ENCODE measurements around the gene CBX1. TPM values are rescaled to one million over a fixed set of nuclear protein-coding genes. Genes with fewer than 3 reads are reported as not detected.
"Not testable (repeated sequence)": the region's sequence is repeated elsewhere in the genome, so short reads cannot be mapped to it uniquely, and the experiment has no call there.

The CBX1 gene
- total RNA-seq, 6 donors from 2014 or later: 12.6 to 38.8 (median 28.0) TPM

GRCh38 chr17:48037838-48038323 lies 63.4 kb downstream of the CBX1 start:
- ATAC-seq (ENCODE audit: low FRiP score in 2 of 2): peak in 1 of 2 donors; percentile 33

GRCh38 chr17:48037036-48037837 lies 64.0 kb downstream of the CBX1 start, which contains the start of gene COPZ2:
COPZ2 (minus strand) TSS chr17:48037797; CDS start chr17:48037777, 20 bp downstream.
- Histone ChIP-seq H3K4me3 (peak within 1 kb of the TSS; percentile 39 to 76 (median 64)), H3K27me3 (peaks cover 0 to 3% (median 0%) of the 10 kb centered on the region in 4 donors), H3K4me1 (peaks cover 3 to 12% (median 8%) of the 10 kb centered on the region in 4 donors), H3K27ac (peak within 1 kb of the TSS in 3 of 4 donors; percentile 40 to 84 (median 54)), H3K9me3 (no peaks in the 10 kb centered on the region), H3K36me3 (peaks cover 0 to 3% (median 0%) of the 10 kb centered on the region in 4 donors)
- DNase-seq: peak; percentile 74 to 91
- WGBS, 2 donors: 0% methylated on average over 31 of the region's 73 CpGs; no CpG with 5 or more reads in 1 of the 2 donors
- TF ChIP-seq CTCF (IDR thresholded peaks at IDR 0.05) (peak; percentile 59 to 76 (median 70)), POLR2AphosphoS5 (IDR thresholded peaks at IDR 0.05) (peak in 1 of 2 donors; percentile 30), EP300 (IDR thresholded peaks at IDR 0.05) (no peak), POLR2A (IDR thresholded peaks at IDR 0.05) (no peak)
- ATAC-seq (ENCODE audit: low FRiP score in 2 of 2): peak; percentile 85 to 87

More at GRCh38 chr17:48037838-48038323, 63.4 kb downstream of the CBX1 start:
- Histone ChIP-seq H3K4me3 (peak overlapping the region in 3 of 4 donors; percentile 63 to 76 (median 66)), H3K27ac (peak overlapping the region in 1 of 4 donors; percentile 42), H3K9me3 (no peaks in the 10 kb centered on the region), H3K27me3 (peaks cover 0 to 3% (median 0%) of the 10 kb centered on the region in 4 donors), H3K36me3 (no peaks in the 10 kb centered on the region), H3K4me1 (peaks cover 3 to 12% (median 8%) of the 10 kb centered on the region in 4 donors)
- WGBS, 2 donors: 25 to 28% methylated on average over 7 of the region's 19 CpGs
- no peak for TF ChIP-seq CTCF (IDR thresholded peaks at IDR 0.05)
- TF ChIP-seq POLR2AphosphoS5 (IDR thresholded peaks at IDR 0.05): no peak
- no peak for TF ChIP-seq EP300 (IDR thresholded peaks at IDR 0.05)
- no peak for TF ChIP-seq POLR2A (IDR thresholded peaks at IDR 0.05)
- DNase-seq: no peak

GRCh38 chr17:48036693-48037035 lies 64.6 kb downstream of the CBX1 start:
- DNase-seq (no peak), ATAC-seq (ENCODE audit: low FRiP score in 2 of 2) (peak in 1 of 2 donors; percentile 11)
- peak overlapping the region in 3 of 4 donors; percentile 40 to 84 (median 54) for H3K27ac ChIP-seq
- H3K36me3 ChIP-seq: peaks cover 0 to 4% (median 0%) of the 10 kb centered on the region in 4 donors
- peak overlapping the region in 3 of 4 donors; percentile 63 to 76 (median 66) for H3K4me3 ChIP-seq
- peaks cover 3 to 12% (median 8%) of the 10 kb centered on the region in 4 donors for H3K4me1 ChIP-seq
- TF ChIP-seq EP300 (IDR thresholded peaks at IDR 0.05) (no peak), POLR2A (IDR thresholded peaks at IDR 0.05) (no peak), POLR2AphosphoS5 (IDR thresholded peaks at IDR 0.05) (no peak)
- no peaks in the 10 kb centered on the region for H3K9me3 ChIP-seq
- H3K27me3 ChIP-seq: peaks cover 0 to 3% (median 0%) of the 10 kb centered on the region in 4 donors
- WGBS, 2 donors: 70 to 74% methylated on average over 6 of the region's 6 CpGs

- 90 to 95% methylated on average over 12 of the region's 12 CpGs for WGBS, 2 donors
- not testable (repeated sequence) for H3K36me3 ChIP-seq
These were observed 66.5 kb downstream of the CBX1 start for GRCh38 chr17:48034734-48035133.

GRCh38 chr17:48031966-48032365 lies 69.3 kb downstream of the CBX1 start:
- 85 to 91% methylated on average over 6 of the region's 6 CpGs for WGBS, 2 donors
- H3K27ac ChIP-seq: no peak overlapping the region
- TF ChIP-seq CTCF (IDR thresholded peaks at IDR 0.05): no peak
- TF ChIP-seq POLR2AphosphoS5 (IDR thresholded peaks at IDR 0.05): no peak
- no peak for TF ChIP-seq POLR2A (IDR thresholded peaks at IDR 0.05)
- TF ChIP-seq EP300 (IDR thresholded peaks at IDR 0.05): no peak
- H3K9me3 ChIP-seq: no peaks in the 10 kb centered on the region
- ATAC-seq (ENCODE audit: low FRiP score in 2 of 2) (no peak), DNase-seq (no peak)
- peaks cover 0 to 4% (median 0%) of the 10 kb centered on the region in 4 donors for H3K36me3 ChIP-seq
- peaks cover 0 to 10% (median 3%) of the 10 kb centered on the region in 4 donors for H3K4me1 ChIP-seq
- H3K4me3 ChIP-seq: no peak overlapping the region
- H3K27me3 ChIP-seq: no peaks in the 10 kb centered on the region

More at GRCh38 chr17:48034734-48035133, 66.5 kb downstream of the CBX1 start:
- not testable (repeated sequence) for DNase-seq; H3K27me3 ChIP-seq; H3K9me3 ChIP-seq; ATAC-seq (ENCODE audit: low FRiP score in 2 of 2); H3K27ac ChIP-seq; H3K4me3 ChIP-seq
- peaks cover 3 to 17% (median 8%) of the 10 kb centered on the region in 4 donors for H3K4me1 ChIP-seq

All from upper lobe of left lung (tissue), 6 donors.